NCI-H2029 treated with DMSO at 0.1 percent for 48 hours (cell line): ENCODE measurements around the gene ELP2.

Experiments used
- DNase-seq: peaks from one replicate; lab custom pipeline; 2025; lab: John Stamatoyannopoulos, UW

Gene ELP2

GRCh38 chr18:36217348-36217747 lies 87.6 kb downstream of the ELP2 start:
- no peak for DNase-seq

- no peak for DNase-seq
Measured at GRCh38 chr18:36229188-36229587, 99.5 kb downstream of the ELP2 start.
